Peyer's patch (tissue), 4 donors: Measurements from ENCODE around the gene ADAMTS14.

Source experiments
- CTCF ChIP-seq, 6 experiments: fragments of 450-650 bp in 4 of 6; fragments of 200-600 bp in 2 of 6; sonication (generic) in 1 of 6; IDR thresholded peaks; one replicate each; pipeline ENCODE4 v1.5.1; 2017 to 2019; ENCODE audit warnings: antibody characterized with exemption in 6 of 6, mild to moderate bottlenecking in 3 of 6, moderate library complexity in 1 of 6
- POLR2A ChIP-seq, 2 donors: fragments of 450-650 bp; IDR thresholded peaks; one replicate each; pipeline ENCODE4 v1.5.1; 2017; ENCODE audit warnings: antibody characterized with exemption in 2 of 2, mild to moderate bottlenecking in 2 of 2, moderate library complexity in 2 of 2

GRCh38 chr10:70698211-70698610 is 25.9 kb downstream of the ADAMTS14 start:
- no peak for TF ChIP-seq POLR2A (IDR thresholded peaks at IDR 0.05)
- no peak for TF ChIP-seq CTCF (IDR thresholded peaks at IDR 0.05)
